ENCODE results near the gene DMBX1. TPM values are rescaled to one million over a fixed set of nuclear protein-coding genes. Genes with fewer than 3 reads are reported as not detected.

DMBX1 gene
- polyA plus RNA-seq, 4 donors = 0.12 TPM; not detected in 3

DNA sequence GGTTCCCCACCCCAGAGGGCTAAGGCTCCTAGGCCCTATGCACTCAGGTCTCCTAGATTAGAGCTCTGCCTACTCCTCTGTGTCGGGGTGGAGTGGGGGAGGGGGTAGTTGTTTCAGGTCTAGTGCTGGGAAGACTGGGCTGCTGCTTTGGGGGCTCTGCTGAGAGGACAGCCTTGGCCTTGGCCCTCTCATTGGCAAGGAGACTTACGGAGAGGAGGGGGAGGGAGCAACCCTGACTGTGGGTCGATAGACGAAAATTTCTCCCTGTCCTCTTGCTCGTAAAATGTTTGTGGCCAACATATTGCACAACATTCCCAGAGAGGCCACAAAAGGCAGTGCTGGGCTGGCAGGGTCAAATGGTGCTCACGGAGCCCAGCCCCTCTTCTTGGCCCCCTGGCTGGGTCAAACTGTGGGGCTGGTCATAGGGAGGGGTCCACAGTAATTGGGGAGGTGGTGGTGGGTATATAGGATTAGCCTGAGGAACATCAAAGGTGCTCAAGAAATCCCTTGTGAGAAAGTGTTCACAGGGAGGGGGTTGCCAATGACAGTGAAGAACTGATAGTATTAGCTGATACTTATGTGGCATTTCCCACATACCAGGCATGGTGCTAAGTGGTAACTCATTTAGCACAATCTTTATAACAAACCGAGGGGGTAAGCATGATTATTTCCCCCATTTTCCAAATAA is 8.5 kb upstream of the DMBX1 start:
- no peak for DNase-seq (ENCODE audit: low read depth in 4 of 4, low spot score in 3 of 4)

- DNase-seq (ENCODE audit: low read depth in 4 of 4, low spot score in 3 of 4) = no peak
These were observed 7.7 kb upstream of the DMBX1 start for GRCh38 chr1:46481961-46482360.

DNA sequence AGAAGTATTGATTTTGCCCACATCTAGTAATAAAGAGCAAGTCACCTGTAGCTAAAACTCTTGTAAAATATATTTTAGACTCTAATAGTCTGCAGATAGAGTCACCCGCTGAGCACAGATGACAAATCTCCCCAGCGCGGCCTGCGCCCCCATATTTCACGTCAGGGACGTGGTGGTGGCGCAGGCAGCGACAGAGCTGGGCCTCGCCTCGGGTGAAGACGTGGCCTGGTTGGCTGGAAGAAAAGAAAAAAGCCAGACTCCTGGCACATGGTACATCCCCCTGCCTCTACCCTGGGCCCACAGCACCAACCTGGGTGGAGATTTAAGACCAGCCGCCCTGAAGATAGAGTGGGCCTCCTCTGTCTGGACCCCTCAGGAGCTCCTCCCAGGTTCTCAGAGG is 6.0 kb upstream of the DMBX1 start:
- DNase-seq (ENCODE audit: low read depth in 4 of 4, low spot score in 3 of 4) = no peak

DNA sequence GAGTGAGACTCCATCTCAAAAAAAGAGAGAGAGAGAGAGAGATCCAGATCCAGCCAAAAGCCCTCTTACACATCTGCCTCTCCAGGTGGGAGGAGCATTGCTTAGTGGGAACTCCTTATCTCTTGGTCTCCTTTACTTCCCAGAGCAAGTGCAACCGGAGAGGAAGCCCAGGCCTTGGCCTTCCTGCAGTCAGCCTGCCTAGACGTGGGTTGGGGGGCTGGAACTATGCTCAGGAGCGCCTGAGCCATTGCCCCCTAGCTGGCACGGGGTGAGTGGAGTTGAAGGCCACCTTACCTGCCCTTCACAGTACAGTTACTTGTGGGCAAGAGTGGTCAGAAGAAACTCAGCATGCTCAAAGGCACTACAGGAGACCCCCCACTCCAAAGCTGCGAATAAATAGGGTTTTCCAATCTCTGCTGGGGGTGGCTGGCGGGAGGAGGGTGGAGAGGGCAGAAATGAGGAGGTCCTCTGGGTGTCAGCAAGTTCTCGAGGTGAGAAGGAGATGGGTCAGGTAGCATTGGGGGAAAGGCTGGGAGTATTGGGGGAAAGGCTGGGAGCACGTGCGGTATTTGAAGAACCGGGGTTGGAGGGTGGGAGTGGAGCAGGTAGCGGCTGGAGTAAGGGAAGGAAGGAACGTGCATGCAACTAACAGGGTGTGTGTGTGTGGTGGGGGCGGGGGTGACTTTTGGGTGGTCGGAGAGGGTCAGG is 4.7 kb upstream of the DMBX1 start:
- no peak for DNase-seq (ENCODE audit: low read depth in 4 of 4, low spot score in 3 of 4)

- no peak for DNase-seq (ENCODE audit: low read depth in 4 of 4, low spot score in 3 of 4)
These were observed 3.8 kb upstream of the DMBX1 start for GRCh38 chr1:46485564-46486431.

- no peak for DNase-seq (ENCODE audit: low read depth in 4 of 4, low spot score in 3 of 4)
These were observed 3.1 kb upstream of the DMBX1 start for GRCh38 chr1:46486432-46487015.

DNA sequence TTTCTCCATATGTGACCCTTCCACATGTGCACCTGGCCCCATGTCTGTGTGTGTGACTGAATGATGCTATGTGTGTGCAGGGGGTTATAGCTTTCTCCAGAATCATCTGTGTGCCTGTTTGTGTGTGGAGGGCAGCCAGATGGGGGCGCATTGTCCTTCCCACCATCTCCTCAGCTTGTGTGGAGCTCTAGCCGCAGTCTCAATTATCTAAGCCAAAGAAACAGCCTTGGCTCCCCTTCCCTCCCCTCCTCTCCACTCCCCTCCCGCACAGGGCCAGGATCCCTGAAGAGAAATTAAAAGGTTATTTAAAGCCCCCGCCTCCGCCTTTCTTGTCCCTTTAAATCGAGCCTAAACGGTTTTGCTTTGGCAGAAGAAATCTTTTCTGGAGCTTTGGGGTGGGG is 1.8 kb upstream of the DMBX1 start:
- no peak for DNase-seq (ENCODE audit: low read depth in 4 of 4, low spot score in 3 of 4)

DNA sequence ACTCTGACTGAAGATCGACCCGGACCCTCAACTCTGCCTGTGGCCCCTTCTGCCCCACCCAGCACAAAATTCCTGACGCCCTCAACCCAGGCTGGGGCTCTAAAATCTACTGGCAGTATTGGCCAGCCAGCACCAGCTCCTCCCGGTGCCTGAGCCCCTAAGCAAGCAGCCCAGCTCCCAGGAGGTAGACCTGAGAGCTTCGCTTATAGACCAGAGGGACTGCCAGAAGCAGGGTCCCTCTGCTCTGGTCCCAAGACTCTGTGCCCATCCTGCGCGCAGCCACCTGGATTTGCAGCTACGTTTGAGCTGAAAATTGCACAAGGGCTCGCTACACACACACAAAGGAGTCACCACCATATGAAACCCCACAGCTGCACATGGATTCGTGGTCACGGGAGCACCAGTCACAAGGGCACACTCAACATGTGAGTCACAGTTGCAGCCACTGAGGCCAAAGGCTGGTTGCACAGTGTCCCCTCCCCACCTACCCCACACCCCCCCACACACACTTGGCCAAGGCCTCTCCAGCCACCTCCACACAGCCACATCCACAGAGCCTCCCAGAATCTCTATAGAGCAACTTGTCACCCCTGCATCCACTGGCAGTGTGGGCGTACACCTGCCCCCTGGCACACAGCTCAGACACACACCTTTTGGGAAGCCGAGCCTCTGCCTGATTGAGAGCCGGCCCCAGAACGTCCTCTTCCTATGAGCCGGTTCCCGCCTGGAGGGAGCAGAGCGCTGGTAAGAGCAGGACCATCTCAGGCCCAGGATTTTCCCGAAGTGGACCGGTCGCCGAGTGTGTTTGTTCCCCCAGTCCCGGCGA is 1.1 kb upstream of the DMBX1 start:
- DNase-seq (ENCODE audit: low read depth in 4 of 4, low spot score in 3 of 4) = no peak

GRCh38 chr1:46489169-46489637 is 433 bp upstream of the DMBX1 start:
- DNase-seq (ENCODE audit: low read depth in 4 of 4, low spot score in 3 of 4) = no peak

DNA sequence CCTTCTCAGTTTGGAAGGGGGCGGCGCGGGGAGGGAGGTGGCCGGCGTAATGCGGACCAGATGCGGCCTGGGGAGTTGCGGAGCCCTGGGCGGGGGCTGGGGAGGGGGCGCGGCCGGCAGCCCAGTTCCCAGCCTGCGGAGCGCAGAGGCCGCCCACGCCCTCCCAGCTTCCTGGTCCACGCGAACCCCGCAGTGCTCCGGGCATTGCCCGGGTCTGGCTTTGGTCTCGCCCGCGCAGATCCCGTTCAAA is 695 bp downstream of the DMBX1 start:
- no peak for DNase-seq (ENCODE audit: low read depth in 4 of 4, low spot score in 3 of 4)

- no peak for DNase-seq (ENCODE audit: low read depth in 4 of 4, low spot score in 3 of 4)
These were observed 1.2 kb downstream of the DMBX1 start for GRCh38 chr1:46490656-46491442.

DNA sequence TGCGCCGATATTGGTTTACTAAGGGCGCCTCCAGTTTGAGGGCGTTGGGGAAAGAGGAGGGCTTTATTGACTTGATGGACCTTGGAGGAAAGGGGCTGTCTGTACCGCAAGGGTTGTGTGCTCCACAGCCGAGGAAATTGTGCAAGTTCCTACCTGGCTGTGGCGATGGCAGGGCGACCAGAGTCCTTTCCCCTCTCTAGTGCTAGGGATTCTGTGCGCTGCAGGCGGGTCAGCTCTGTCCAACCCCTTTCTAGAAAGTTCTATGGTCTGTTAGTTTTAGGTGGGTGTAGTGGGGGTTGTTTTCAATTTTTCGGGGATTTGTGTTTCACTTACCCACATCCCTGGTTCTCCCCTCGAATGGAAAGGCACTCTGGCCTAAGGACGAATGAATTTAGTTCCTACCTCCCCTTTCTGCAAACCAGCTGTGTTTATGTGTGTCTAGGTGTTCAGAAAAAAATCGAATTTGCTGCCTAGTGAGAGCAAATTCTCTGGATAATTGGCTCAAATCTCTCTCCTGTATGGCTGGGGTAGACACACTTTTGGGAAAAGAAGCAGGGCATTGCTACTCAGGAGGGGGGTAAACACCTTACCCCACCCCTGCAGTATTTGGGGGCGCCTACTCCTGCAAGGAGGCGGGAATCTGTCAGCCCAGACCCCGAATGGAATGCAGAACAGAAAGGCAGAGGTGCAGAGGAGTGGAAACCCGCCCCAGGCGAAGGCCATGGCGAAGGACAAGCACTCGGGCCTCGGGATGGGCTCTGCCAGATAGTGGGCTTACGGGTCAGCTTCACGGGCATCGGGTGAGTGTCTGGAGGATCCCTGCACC is 2.0 kb downstream of the DMBX1 start:
- DNase-seq (ENCODE audit: low read depth in 4 of 4, low spot score in 3 of 4) = no peak

DNA sequence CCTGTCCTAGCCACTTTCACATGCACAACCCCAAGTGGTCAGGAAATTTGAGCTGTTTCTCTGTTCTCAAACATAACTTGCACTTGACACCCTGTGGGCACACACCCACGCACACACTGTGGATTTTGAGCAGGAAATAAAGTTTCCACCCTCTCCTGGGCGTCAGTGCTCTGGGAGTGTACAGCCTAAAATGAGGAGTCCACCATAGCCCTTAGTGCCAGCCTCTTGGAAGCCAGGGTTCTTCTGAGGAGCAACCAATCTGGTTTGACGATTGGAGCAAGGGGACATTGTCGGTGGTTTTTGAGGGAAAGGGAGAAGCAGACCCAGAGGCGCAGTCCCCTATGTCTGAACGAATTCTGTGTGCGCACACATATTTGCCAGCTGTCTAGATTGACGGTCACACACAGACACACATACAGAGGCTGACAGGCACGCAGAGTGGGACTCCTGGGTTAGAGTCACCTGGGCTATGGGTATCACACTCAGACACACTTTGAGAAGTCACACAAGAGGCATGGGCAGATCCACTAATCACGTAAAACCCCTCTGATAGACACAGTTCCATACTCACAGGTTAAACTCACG is 2.7 kb downstream of the DMBX1 start:
- no peak for DNase-seq (ENCODE audit: low read depth in 4 of 4, low spot score in 3 of 4)

- DNase-seq (ENCODE audit: low read depth in 4 of 4, low spot score in 3 of 4) = no peak
These were observed 3.2 kb downstream of the DMBX1 start for GRCh38 chr1:46492871-46493270.

DNA sequence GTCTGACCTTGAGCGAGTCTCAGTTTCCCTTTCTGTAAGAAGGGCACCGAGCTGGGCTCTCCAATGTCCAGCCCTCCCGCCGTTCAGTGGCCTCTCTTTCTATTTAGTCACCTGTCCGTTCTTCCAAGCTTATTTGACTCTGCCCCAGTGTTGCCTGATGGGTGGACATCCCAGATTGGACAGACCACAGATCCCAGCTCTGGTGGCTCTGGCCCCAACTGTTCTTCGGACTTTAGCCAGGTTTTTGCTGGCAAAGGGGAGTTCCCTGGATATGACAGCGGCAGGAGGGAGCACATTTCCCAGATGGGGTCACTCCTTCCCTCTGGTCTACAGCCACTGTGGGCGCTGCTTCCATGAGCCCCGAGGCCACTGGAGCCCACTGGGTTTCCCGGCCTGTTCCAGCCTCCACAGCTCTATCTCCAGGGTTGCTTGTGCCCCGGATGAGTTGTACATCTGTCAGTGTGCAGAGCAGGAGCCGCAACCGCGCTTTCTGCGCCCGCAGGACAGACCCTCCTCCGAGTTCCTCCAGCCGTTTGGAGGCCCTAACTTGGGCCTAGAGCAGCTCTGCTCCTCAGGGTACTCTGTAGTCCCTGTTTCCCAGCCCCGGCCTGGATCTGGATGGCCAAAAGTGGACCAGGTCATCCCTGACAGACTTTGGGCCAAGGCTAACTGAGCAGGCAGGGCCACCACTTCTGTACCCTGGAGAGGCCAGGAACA is 3.8 kb downstream of the DMBX1 start:
- DNase-seq (ENCODE audit: low read depth in 4 of 4, low spot score in 3 of 4) = no peak

DNA sequence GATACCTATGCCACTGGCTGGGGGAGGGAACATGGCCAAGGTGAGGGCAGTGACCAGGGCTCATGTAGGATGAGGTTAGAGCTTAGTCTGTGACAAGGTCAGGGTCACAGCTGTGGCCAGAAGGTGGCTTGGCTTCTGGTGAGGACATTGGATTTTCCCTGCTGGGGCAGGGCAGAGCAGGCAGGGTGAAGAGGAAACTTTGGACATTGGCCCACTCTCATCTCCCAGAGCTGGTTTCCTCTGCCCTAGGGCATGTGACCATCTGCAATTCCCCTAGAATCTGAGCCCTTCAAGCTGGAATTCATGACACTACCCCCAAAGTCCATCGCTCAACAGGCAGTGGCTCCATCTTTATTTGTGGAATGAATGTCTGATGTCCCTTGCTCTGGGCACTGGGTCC is 5.3 kb downstream of the DMBX1 start:
- DNase-seq (ENCODE audit: low read depth in 4 of 4, low spot score in 3 of 4) = no peak

GRCh38 chr1:46495778-46496177 is 6.1 kb downstream of the DMBX1 start:
- no peak for DNase-seq (ENCODE audit: low read depth in 4 of 4, low spot score in 3 of 4)

GRCh38 chr1:46496505-46496904 is 6.9 kb downstream of the DMBX1 start:
- DNase-seq (ENCODE audit: low read depth in 4 of 4, low spot score in 3 of 4) = no peak

Data from left renal pelvis (tissue), 4 donors.